Endothelial cell of umbilical vein (primary cell): ENCODE measurements around the gene CDC25C. TPM values are rescaled to one million over a fixed set of nuclear protein-coding genes. Genes with fewer than 3 reads are reported as not detected.
A peak's percentile ranks its signal among the peaks of the same experiment; 100 is the strongest.

ENCODE experiments used
- BruUV-seq: library from RNA; stranded (reverse); fragments of 400-500 nt; replicated peaks from 2 replicates; lab custom pipeline; 2021; lab: Mats Ljungman, UMichigan
- CTCF ChIA-PET: fragments of 300-600, 350-600 bp; sonication (Branson Sonifier 250); formaldehyde crosslinking; loops from one replicate; lab custom pipeline; 2021; ENCODE audit warnings: antibody characterized with exemption, inconsistent platforms; lab: Charles Lee
- POLR2A ChIA-PET: fragments of 300-600, 350-600 bp; sonication (Branson Sonifier 250); formaldehyde crosslinking; loops from one replicate; lab custom pipeline; 2021; ENCODE audit warnings: antibody characterized with exemption, inconsistent platforms; lab: Charles Lee
- DNase-seq: peaks from one replicate; pipeline ENCODE4 v3.0.0-alpha.2; 2011; ENCODE audit warnings: low read depth, low spot score
- FAIRE-seq: peaks from 2 replicates; lab custom pipeline; 2011; peaks lifted over from hg19 to GRCh38; lab: Jason Lieb, UNC
- H2AFZ ChIP-seq: 2 replicates; pipeline ENCODE4 v1.6.0; 2012; ENCODE audit warnings: low read depth, low read length, control low read depth, inconsistent platforms
- H3K27ac ChIP-seq: 2 replicates; pipeline ENCODE4 v1.5.1; 2011; ENCODE audit warnings: low read depth, mild to moderate bottlenecking, control low read depth, low read length, moderate library complexity; ENCODE audit not compliant: insufficient read depth
- H3K27me3 ChIP-seq, 2 experiments: 2 replicates each; pipeline versions ENCODE4 v1.6.0 to v1.6.1; 2011; ENCODE audit warnings: low read length in 2 of 2, mixed read lengths in 1 of 2; ENCODE audit not compliant: control insufficient read depth in 2 of 2, insufficient read depth in 2 of 2
- H3K36me3 ChIP-seq, 2 experiments: 2 replicates in 1 of 2; 3 replicates in 1 of 2; pipeline ENCODE4 v1.5.1; 2011; ENCODE audit warnings: low read length in 2 of 2, mild to moderate bottlenecking in 1 of 2, moderate library complexity in 1 of 2; ENCODE audit not compliant: control insufficient read depth in 2 of 2, insufficient read depth in 2 of 2; ENCODE audit errors: extremely low read depth in 1 of 2
- H3K4me1 ChIP-seq: 3 replicates; pipeline ENCODE4 v1.5.1; 2011; ENCODE audit warnings: mild to moderate bottlenecking, low read length; ENCODE audit not compliant: control insufficient read depth, insufficient read depth; ENCODE audit errors: extremely low read depth
- H3K4me2 ChIP-seq: 2 replicates; pipeline ENCODE4 v1.6.1; 2011; ENCODE audit warnings: low read length, control low read depth, mixed read lengths; ENCODE audit not compliant: insufficient read depth
- H3K4me3 ChIP-seq, 3 experiments: fragments of 200-600 bp in 1 of 3; sonication (generic), shearing (Covaris generic) in 1 of 3; replicated peaks in 1 of 3; 2 replicates each; pipeline ENCODE4 v1.5.1; 2011 to 2016; ENCODE audit warnings: control low read depth in 3 of 3, low read length in 3 of 3, mild to moderate bottlenecking in 2 of 3, inconsistent platforms in 1 of 3, low read depth in 1 of 3, moderate library complexity in 1 of 3; ENCODE audit not compliant: insufficient read depth in 1 of 3
- H3K79me2 ChIP-seq: 2 replicates; pipeline ENCODE4 v1.6.0; 2012; ENCODE audit warnings: low read length, inconsistent platforms; ENCODE audit not compliant: control insufficient read depth, insufficient read depth
- H3K9ac ChIP-seq: replicated peaks from 2 replicates; pipeline ENCODE3; 2011; ENCODE audit warnings: low read length, control low read depth; ENCODE audit not compliant: insufficient read depth; ENCODE audit errors: extremely low read depth
- H3K9me1 ChIP-seq: replicated peaks from 3 replicates; pipeline ENCODE4 v1.6.0; 2011; ENCODE audit warnings: mild to moderate bottlenecking, low read length; ENCODE audit not compliant: control insufficient read depth, insufficient read depth; ENCODE audit errors: extremely low read depth
- H3K9me3 ChIP-seq: replicated peaks from 2 replicates; pipeline ENCODE4 v1.5.1; 2012; ENCODE audit warnings: low read length, inconsistent platforms; ENCODE audit not compliant: control insufficient read depth, insufficient read depth
- H4K20me1 ChIP-seq: replicated peaks from 2 replicates; pipeline ENCODE3; 2011; ENCODE audit warnings: mild to moderate bottlenecking, low read length; ENCODE audit not compliant: control insufficient read depth, insufficient read depth; ENCODE audit errors: extremely low read depth
- CTCF ChIP-seq, 2 donors: IDR thresholded peaks; 1 replicate in 1 of 2; 2 replicates in 1 of 2; pipeline ENCODE4 v1.5.1; 2011; ENCODE audit warnings: low read length in 2 of 2, mild to moderate bottlenecking in 2 of 2, moderate library complexity in 2 of 2, control low read depth in 1 of 2, inconsistent platforms in 1 of 2, low read depth in 1 of 2; ENCODE audit not compliant: insufficient read depth in 1 of 2; ENCODE audit errors: extremely low read depth in 1 of 2
- FOS ChIP-seq: IDR thresholded peaks from 2 replicates; pipeline ENCODE4 v1.6.1; 2011; ENCODE audit warnings: mild to moderate bottlenecking, low read length, moderate library complexity, borderline replicate concordance; ENCODE audit not compliant: insufficient read depth
- MYC ChIP-seq: IDR thresholded peaks from one replicate; pipeline ENCODE4 v1.6.1; 2011; ENCODE audit warnings: mild to moderate bottlenecking, low read depth, low read length
- POLR2AphosphoS5 ChIP-seq: IDR thresholded peaks from 2 replicates; pipeline ENCODE4 v1.6.1; 2012; ENCODE audit warnings: low read depth, mild to moderate bottlenecking, control low read depth, low read length, moderate library complexity; ENCODE audit not compliant: insufficient read depth
- dilution Hi-C: fragments of 300-500 bp; cut with MboI; formaldehyde crosslinking; loops from one replicate; pipeline ENCODE4 v1.15.0; 2019; ENCODE audit warnings: low sequenced_read_pairs; ENCODE audit not compliant: extremely low pct_ligation_motif_present
- intact Hi-C: fragments of 100-400 bp; cut with micrococcal nuclease; formaldehyde crosslinking; loops from one replicate; pipeline ENCODE4 v1.10.0; 2022
- polyA plus RNA-seq, 4 experiments: library from polyadenylated mRNA; depleted of rRNA in 3 of 4; stranded (reverse) in 3 of 4; unstranded in 1 of 4; fragments of >200 nt; gene quantifications; 2 replicates each; pipeline versions ENCODE4 v1.2.1 to v1.2.3, GENCODE V29; 2011 to 2012; ENCODE audit warnings: missing spikeins in 1 of 4
- total RNA-seq: library from RNA; stranded (reverse); gene quantifications from 2 replicates; pipeline ENCODE4 v1.2.3, GENCODE V29; 2021

Gene CDC25C
- total and polyA plus RNA-seq, 2 donors (not counting 3 experiments of a cell fraction or from before 2014, with no cell fraction given), result 8.1 to 13.6 TPM

GRCh38 chr5:138258704-138259292, 72.8 kb downstream of the CDC25C start:
- CTCF ChIA-PET, result interaction anchor here (1.6 kb wide), 1 partner anchor 17 kb away, joined by 3 read pairs; no protein-coding TSS in a partner anchor
- POLR2A ChIA-PET, result no interaction called here

More at GRCh38 chr5:138258704-138259292, 72.8 kb downstream of the CDC25C start:
- Histone ChIP-seq H3K4me2 (no peak overlapping the region), H3K79me2 (no peaks in the 10 kb centered on the region), H3K4me1 (peaks cover 2% of the 10 kb centered on the region), H3K36me3 (no peaks in the 10 kb centered on the region), H3K9me1 (no peaks in the 10 kb centered on the region), H3K27ac (no peak overlapping the region), H3K9me3 (no peaks in the 10 kb centered on the region), H3K9ac (no peak overlapping the region), H3K27me3 (peaks cover 2% of the 10 kb centered on the region in 2 experiments), H3K4me3 (no peak overlapping the region), H2AFZ (peak overlapping the region; percentile 69), H4K20me1 (no peaks in the 10 kb centered on the region)
- DNase-seq (peak; percentile 36), FAIRE-seq (peak; percentile 42)
- intact Hi-C loops, result no loop called here
- TF ChIP-seq FOS, result peak; percentile 81
- TF ChIP-seq MYC, result no peak
- no peak for TF ChIP-seq CTCF (IDR thresholded peaks at IDR 0.05; ENCODE audit: extremely low read depth in 1 of 2, insufficient read depth in 1 of 2, low read depth in 1 of 2, low read length in 2 of 2)
- TF ChIP-seq POLR2AphosphoS5, result no peak
- dilution Hi-C loops, result no loop called here
- BruUV-seq, result no TSS peak
